ENCODE measurements around the gene SEC16A. TPM values are rescaled to one million over a fixed set of nuclear protein-coding genes. Genes with fewer than 3 reads are reported as not detected.

The SEC16A gene
- total and polyA plus RNA-seq, 2 donors (not counting 3 experiments of a cell fraction or from before 2014, with no cell fraction given): 34.5 to 80.6 TPM

- no peak for FAIRE-seq
- H4K20me1 ChIP-seq (replicated peaks; ENCODE audit: control insufficient read depth, extremely low read depth, insufficient read depth, low read length): no peaks in the 10 kb centered on the region
These were observed 8.7 kb downstream of the SEC16A start for GRCh38 chr9:136474021-136474640.

More at GRCh38 chr9:136474021-136474640, 8.7 kb downstream of the SEC16A start:
- ChIA-PET CTCF (no interaction called here), POLR2A (no interaction called here)
- H3K79me2 ChIP-seq (ENCODE audit: control insufficient read depth, insufficient read depth, low read length): peaks cover 72% of the 10 kb centered on the region
- no peak overlapping the region for H3K4me2 ChIP-seq (ENCODE audit: insufficient read depth, low read length)
- no peaks in the 10 kb centered on the region for H3K4me1 ChIP-seq (ENCODE audit: control insufficient read depth, extremely low read depth, insufficient read depth, low read length)
- BruUV-seq (replicated peaks): no TSS peak
- no peak for TF ChIP-seq POLR2AphosphoS5 (IDR thresholded peaks at IDR 0.05; ENCODE audit: insufficient read depth, low read depth, low read length)
- no peak for TF ChIP-seq MYC (IDR thresholded peaks at IDR 0.05; ENCODE audit: low read depth, low read length)
- TF ChIP-seq EZH2 (IDR thresholded peaks at IDR 0.05; ENCODE audit: borderline replicate concordance, low read depth, low read length, severe bottlenecking): no peak
- no peak for TF ChIP-seq CTCF (IDR thresholded peaks at IDR 0.05; ENCODE audit: extremely low read depth in 1 of 2, insufficient read depth in 1 of 2, low read depth in 1 of 2, low read length in 2 of 2)
- no peak for TF ChIP-seq GATA2 (IDR thresholded peaks at IDR 0.05; ENCODE audit: insufficient read depth, insufficient read length, low read depth, low read length)
- TF ChIP-seq MAX (IDR thresholded peaks at IDR 0.05; ENCODE audit: insufficient read depth, insufficient read length): no peak
- TF ChIP-seq POLR2A (IDR thresholded peaks at IDR 0.05; ENCODE audit: low read depth, low read length): no peak
- TF ChIP-seq FOS (IDR thresholded peaks at IDR 0.05; ENCODE audit: borderline replicate concordance, insufficient read depth, low read length): no peak
- TF ChIP-seq JUN (IDR thresholded peaks at IDR 0.05; ENCODE audit: borderline replicate concordance, insufficient read depth, insufficient read length, low read depth): no peak
- intact Hi-C loops (cut with micrococcal nuclease): no loop called here
- H3K27me3 ChIP-seq (ENCODE audit: control insufficient read depth in 2 of 2, insufficient read depth in 2 of 2, low read length in 2 of 2): no peaks in the 10 kb centered on the region
- H2AFZ ChIP-seq (ENCODE audit: low read depth, low read length): no peak overlapping the region
- H3K9me3 ChIP-seq (replicated peaks; ENCODE audit: control insufficient read depth, insufficient read depth, low read length): no peaks in the 10 kb centered on the region
- H3K27ac ChIP-seq (ENCODE audit: insufficient read depth, low read depth, low read length): no peak overlapping the region
- no peaks in the 10 kb centered on the region for H3K9me1 ChIP-seq (replicated peaks; ENCODE audit: control insufficient read depth, extremely low read depth, insufficient read depth, low read length)
- DNase-seq (ENCODE audit: low read depth, low spot score): no peak
- no peak overlapping the region for H3K9ac ChIP-seq (replicated peaks; ENCODE audit: extremely low read depth, insufficient read depth, low read length)
- dilution Hi-C loops (cut with MboI; ENCODE audit: extremely low pct_ligation_motif_present, low sequenced_read_pairs): no loop called here
- peaks cover 28 to 80% of the 10 kb centered on the region in 2 experiments for H3K36me3 ChIP-seq (ENCODE audit: control insufficient read depth in 2 of 2, extremely low read depth in 1 of 2, insufficient read depth in 2 of 2, low read length in 2 of 2)
- no peak overlapping the region for H3K4me3 ChIP-seq (replicated peaks in 1 of 3; ENCODE audit: insufficient read depth in 1 of 3, low read depth in 1 of 3, low read length in 3 of 3)

All from endothelial cell of umbilical vein (primary cell).